ENCODE data around the gene SFXN5.

SFXN5 gene

DNA sequence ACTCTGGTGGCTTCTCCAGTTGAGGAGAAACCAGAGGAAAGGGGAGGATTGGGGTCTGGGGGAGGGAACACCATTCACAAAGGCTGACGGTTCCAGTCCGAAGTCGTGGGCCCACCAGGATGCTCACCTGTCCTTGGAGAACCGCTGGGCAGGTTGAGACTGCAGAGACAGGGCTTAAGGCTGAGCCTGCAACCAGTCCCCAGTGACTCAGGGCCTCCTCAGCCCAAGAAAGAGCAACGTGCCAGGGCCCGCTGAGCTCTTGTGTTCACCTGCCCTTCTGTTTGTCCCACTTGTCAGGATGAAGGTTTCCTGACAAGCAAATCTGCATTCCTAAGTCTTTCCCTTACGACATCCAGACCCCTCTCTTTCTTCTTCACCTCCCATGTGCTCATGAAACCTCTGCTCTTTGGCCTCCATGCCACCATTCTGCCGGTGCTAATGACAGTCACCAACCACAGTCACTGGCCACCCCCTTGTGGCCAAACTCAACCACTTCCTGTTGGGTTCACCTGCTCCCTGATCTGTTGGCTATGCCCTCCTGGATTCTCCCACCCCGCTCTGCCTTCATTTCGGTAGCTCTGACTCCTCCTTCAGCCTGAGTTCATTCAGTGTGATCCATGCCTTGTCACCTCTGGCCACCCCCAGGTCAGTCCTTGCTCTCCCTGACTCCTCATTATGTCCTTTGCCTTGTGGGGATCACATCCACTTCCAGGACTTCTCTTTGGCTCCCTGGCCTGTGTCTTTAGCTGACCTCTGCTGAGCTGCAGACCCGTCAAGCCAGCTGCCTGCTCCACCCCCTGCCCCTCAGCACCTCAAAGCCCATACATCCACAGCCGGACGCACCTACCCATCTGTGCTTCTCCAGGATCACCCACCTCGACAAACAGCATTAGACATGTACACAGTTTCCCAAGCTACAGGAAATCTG, 136.6 kb downstream of the SFXN5 start:
- no peak for DNase-seq

DNA sequence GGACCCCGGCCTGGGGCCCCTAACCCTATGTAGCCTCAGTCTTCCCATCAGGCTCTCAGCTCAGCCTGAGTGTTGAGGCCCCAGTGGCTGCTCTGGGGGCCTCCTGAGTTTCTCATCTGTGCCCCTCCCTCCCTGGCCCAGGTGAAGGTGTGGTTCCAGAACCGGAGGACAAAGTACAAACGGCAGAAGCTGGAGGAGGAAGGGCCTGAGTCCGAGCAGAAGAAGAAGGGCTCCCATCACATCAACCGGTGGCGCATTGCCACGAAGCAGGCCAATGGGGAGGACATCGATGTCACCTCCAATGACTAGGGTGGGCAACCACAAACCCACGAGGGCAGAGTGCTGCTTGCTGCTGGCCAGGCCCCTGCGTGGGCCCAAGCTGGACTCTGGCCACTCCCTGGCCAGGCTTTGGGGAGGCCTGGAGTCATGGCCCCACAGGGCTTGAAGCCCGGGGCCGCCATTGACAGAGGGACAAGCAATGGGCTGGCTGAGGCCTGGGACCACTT, 137.8 kb downstream of the SFXN5 start:
- no peak for DNase-seq

DNA sequence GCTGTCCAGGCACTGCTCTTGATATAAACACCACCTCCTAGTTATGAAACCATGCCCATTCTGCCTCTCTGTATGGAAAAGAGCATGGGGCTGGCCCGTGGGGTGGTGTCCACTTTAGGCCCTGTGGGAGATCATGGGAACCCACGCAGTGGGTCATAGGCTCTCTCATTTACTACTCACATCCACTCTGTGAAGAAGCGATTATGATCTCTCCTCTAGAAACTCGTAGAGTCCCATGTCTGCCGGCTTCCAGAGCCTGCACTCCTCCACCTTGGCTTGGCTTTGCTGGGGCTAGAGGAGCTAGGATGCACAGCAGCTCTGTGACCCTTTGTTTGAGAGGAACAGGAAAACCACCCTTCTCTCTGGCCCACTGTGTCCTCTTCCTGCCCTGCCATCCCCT, 138.3 kb downstream of the SFXN5 start:
- no peak for DNase-seq

DNA sequence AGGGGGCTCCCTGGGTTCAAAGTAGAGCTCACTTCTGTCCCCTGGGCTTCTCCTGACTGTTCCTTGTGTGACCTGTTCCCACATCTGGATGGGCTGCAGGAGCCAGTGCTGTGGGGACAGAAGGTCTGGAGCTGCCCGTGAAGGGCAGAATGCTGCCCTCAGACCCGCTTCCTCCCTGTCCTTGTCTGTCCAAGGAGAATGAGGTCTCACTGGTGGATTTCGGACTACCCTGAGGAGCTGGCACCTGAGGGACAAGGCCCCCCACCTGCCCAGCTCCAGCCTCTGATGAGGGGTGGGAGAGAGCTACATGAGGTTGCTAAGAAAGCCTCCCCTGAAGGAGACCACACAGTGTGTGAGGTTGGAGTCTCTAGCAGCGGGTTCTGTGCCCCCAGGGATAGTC, 138.7 kb downstream of the SFXN5 start:
- no peak for DNase-seq

DNA sequence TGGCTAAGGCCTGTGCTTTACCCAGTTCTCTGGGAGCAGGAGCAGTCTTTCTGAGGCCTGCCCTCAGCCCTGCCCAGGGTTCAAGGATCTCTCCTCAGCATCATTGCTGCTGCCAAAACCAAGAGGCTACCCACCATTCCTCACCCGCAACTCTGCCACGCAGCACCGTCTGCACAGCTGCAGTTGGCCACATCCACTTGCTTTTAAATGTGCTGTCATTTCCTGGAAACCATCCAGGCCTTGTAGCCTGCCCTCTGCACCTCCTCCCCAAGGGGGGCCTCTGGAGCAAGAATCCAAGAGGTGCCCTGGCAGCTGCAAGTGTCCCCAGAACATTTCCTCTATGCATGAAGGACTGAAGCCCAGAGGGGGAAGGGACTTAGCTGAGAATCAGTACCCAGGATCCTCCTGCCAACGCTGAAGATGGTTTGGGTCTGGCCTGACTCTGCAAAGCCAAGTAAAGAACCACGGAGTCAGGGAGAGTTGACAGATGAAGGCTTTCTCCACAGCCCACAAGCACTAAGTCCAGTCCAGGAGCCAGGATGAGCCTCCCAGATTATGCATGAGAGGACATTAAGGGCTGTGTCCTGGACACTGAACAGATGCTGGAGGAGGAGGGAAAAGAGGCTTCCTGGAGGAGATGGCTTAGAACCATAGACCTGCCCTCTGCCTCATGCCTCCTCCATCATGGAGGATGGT, 139.3 kb downstream of the SFXN5 start:
- DNase-seq, result no peak

DNA sequence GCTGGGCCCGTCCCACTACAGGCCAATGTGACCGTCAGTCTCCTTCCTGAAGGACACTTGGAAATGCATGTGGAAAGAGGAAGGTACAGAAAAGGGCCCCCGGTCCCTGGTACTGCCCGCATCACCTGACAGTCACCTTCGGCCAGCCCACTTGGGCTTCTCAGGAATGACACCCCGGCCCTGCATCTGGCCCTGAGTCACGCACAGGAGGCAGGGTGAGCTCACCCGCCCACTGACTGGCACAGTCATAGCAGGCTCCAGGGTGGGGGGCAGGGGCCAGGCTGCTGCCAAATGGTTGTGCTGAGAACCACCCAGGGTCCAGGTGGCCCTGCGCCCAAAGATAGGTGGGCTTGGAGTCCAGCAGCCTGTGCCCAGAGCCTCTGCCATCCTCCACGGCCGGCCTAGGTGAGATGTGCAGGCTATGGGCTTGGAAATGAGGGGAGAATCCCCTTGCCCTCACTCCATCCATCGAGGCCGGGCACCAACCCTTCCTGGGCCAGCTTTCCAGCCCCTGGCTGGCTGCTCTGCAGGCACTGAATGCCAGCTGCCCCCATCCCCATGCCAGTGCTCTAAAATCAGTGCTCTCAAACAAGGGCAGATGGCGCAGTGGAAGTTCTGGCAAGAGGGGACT, 140.1 kb downstream of the SFXN5 start:
- DNase-seq, result no peak

DNA sequence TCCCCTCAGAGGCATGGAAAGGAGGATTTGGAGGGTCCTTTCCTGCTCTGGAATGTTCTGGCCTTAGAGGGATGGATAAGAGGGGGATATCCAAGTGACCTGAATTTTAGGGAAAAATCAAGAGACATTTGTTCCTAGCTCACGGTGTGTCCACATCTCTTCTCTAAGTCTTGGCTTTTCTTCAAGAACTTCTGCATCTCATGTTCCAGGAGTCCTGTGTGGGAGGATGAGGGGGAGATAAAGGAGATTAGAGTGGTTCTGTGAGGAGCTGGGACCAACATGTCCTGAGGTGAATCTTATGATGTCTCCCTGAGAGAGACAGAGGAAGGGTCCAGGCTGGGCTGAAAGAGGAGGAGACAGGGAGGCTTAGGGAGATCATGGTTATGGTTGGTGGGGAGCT, 142.5 kb downstream of the SFXN5 start:
- no peak for DNase-seq

DNA sequence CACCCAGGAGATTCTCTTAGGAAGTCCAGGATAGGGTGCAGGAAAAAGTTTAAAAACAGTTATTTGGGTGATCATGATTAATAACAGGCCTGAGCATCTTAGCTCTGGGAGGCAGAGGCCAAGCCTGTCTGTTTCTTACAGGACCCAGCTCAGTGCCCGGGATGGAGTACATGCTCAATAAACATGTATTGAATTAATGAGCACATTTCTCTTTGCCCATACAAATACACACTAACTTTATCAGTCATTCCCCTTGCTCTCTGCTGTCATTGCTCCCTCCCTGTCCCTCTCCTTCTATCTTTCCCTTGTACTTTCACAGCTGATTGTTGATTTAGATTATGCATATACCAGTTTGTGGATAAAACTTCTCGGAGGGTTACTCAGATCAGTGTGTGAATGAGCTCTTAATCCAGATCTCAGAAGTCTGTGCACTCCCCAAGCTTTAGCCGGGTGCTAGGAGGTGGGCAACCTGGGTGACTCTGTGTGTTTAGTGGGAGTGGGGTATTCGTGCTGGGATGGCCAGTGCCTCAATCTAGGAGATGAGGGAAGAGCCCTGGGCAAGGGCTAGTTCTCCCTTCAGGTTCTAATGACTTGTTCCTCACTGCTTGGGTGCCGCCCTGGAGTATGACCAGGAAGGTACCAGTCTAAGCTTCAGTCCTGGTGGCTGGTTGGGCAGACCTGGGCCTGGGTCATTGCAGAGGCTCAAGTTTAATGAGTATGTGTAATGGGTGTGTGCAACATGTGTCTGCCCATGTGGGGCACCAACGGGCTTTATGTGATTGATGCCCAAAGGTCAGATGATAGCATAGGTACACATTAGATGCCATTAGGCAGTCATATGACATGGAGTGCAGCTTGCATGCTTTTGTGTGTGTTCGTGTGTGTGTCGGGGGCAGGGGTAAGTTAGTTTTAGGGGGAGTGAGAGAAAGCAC, 143.6 kb downstream of the SFXN5 start:
- no peak for DNase-seq

DNA sequence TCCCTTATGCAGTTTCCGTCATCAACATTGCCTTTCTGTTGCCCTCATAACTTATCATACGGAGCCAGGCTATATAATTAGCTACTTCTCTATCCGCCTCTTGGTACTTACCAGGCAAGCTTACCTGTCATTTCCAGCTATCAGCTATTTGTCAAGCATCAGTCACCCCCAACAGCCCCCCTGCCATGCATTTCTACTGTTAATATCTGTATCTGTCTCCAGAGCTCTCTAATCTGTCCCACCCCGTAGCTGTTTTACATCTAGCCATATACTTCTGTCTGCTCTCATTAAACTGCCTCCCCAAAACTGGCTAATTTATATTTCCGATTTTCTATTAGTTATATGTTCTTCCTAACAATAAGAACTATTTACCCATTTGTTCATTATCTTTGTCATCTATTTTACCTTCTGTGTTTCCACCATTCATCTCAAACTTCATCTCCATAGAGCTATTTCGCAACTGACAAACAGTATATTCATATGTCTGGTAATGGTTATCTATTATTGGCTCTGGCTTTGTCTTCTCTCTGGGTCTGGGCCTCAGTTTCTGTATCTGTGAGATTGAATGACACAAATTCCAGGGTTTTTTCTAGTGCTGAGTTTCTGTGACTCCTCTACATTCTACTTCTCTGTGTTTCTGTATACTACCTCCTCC, 144.6 kb downstream of the SFXN5 start:
- no peak for DNase-seq

DNA sequence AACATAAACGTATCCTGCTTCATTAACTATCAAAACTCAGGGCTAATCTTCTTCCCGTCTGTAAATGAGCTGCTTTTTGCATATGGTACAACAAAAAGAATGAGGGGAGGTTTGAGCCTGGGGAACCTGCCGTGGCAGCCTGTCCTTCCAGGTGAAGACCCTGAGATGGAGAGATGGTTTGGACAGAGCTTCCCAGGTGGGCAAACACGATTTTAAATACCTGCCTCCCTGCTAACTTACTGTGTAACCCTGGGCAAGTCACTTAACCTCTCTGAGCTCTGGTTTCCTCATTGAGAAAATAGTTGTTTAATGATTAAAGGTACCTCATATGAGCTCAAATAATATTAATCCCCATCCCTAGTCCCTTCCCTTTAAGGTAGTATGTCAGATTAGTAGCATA, 145.1 kb downstream of the SFXN5 start:
- no peak for DNase-seq

DNA sequence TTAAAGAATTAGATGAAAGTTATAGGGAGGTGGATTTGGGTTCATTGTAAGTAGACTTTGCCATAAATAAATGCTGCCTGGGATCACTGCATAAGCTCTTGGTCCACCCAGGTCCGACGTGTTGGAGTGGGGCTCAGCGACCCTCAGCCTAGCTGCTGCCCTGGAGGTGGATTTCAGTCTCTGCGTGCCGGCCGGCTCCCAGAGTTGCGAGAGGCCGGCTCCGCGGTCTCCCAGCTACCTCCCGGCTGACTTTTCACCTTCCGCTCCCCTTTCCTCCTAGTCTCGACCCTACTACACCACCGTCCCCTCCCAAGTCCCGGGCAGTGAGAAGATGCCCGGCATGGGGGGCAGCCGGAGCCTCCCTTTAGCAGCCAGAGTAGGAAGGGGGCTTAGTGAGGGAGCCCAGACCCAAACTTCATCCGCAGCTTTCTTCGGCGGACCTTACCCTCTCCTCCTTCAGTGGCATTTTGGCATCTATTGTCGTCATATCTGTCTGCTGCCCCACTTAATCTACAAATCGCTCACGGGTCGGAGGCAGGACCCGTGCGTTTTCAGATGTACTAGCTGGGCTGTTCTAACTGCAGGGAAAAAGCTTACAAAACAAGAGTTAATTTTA, 146.1 kb downstream of the SFXN5 start:
- no peak for DNase-seq

DNA sequence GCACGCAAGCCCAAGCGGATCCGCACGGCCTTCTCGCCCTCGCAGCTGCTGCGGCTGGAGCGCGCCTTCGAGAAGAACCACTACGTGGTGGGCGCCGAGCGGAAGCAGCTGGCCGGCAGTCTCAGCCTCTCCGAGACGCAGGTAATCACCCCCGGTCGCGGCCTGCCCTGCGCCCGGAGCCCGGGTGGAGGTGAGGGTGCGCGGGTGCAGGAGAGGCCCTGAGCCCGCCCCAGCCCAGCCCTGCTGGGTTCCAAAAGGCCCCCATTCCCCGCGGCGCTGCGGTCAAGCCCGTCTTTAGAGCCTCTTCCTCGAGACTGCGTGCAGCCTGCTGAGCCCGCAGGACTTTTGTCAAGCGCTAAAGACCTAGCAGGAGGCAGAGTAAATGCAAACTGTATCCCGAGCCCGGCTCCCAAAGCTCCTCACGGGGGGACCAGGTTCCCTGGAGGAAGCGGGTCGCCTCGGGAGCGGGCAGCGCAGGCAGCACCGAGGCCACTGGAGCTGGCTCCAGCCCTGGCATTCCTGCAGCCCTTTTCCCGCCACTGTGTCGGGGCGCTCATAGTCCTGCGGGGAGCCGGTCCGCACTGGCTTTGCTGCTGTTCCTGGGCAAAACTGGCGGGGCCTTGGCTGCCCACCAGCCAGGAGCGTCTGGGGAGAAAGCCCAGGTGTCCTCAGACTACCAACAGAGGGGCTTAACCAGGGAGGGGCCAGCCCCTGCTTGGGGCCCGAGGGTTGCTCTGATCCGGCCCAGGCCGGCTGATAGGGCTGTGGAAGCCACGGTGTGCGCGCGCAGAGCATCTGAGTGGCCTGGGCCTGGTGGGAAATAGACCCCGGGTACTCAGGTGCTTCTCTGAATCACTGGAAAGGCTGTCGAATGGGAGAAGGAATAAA, 146.9 kb downstream of the SFXN5 start:
- DNase-seq, result no peak

DNA sequence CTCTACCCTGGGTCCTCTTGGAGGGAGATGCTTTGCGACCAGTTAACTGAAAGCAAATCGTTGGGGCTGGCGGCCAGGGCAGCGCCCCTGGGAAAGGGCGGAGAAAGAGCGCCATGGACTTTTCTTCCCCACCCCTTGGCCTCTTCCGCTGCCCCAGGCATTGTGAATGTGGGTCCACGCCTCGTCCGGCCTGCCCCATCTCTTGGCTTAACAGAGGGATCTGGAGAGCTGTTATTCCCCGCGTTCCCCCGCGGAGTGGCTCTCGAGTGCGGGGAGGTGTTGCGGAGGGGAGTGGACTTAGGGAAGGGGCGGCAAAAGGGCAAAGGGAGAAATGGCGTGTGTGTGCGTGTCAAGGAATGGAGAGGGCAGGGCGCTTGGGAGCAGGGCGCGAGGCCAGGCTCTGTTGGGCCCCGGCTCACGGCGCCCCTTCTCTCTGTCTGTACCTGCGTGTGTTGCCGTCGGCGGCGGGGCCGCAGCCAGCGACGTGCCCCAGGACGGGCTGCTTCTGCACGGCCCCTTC, 147.6 kb downstream of the SFXN5 start:
- no peak for DNase-seq

DNA sequence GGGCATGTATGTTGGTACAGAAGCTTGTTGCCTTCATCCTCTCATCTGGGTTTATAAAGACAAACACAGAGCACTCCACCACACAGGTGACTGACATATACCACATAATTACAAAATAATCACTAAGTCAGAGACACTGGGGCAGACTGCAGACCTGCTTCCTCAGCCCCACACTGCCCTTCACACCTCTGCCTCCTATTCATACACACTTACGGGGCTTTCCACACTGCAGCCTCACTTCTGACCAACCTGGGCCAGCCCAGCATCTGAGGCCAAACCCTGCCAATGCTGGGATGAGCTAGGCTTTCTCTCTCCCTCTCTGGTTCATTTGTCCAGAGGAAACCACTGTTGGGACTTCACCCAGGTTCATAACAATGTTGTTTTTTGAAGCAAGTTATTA, 149.7 kb downstream of the SFXN5 start:
- DNase-seq, result no peak

DNA sequence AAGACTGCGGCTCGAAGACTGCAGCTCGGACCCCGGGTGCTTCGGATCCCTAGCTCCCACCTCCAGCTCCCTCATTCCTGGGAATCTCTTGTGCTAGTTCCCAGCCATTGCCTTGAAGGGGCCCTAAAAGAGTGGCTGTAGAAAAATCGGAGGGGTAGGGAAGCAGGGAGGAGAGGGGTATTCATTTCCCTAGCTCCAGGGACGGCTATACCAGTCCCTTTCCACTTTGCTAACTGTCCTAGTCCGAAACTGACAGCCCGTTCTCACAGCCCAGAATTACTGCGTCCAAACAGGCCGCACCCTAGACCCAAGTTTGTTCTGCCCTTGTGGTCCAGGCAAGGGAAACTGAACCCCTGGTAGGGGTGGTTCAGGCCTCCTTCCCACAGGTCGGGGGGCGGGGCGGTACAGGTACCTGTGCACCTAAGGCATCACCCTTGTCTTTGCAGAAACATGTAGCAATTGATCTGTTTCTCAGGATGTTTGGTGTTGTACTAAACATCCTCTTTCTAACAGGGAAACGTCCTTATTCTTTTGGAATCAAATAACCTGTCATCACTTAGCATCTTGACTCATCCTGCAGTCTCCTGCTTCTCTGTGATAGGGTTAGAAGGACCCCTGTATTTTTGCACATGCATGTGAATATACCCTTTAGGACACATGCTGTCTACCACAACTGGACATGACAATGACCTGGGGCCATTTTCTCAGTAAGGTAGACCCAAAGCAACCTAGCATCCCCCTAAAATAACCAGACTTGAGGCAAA, 150.2 kb downstream of the SFXN5 start:
- no peak for DNase-seq

DNA sequence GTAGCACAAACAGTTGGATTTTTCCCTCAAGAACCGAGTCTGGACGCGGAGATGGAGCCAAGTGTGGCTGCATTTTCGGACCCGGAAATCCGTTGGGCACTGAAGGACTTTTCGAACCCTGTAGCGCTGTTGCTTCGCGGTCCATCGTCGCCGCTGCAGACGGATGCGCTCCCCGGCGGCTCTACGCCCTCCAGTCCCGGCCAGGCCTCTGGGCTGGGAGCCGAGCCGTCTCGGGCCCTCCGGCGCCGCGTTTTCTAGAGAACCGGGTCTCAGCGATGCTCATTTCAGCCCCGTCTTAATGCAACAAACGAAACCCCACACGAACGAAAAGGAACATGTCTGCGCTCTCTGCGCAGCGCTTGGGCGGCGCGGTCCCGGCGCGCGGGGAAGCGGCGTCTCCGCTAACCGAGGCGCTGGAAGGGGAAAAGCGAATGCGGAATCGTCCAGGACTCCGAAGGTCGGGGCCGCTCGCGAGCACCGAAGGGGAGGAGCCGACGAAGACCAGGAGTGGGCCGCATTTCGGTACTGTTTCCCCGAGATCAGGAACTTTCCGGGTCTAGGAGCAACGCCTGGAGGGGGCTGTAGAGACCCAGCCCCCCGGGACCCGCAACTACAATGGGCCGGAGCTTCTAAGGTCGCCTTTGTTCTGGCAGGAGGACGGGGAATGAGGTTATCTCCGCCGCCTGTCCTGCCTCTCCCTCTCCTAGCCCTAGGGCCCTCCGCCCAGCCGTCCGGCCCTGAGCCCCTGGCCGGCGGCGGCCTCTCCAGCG, 151.0 kb downstream of the SFXN5 start:
- DNase-seq, result no peak

DNA sequence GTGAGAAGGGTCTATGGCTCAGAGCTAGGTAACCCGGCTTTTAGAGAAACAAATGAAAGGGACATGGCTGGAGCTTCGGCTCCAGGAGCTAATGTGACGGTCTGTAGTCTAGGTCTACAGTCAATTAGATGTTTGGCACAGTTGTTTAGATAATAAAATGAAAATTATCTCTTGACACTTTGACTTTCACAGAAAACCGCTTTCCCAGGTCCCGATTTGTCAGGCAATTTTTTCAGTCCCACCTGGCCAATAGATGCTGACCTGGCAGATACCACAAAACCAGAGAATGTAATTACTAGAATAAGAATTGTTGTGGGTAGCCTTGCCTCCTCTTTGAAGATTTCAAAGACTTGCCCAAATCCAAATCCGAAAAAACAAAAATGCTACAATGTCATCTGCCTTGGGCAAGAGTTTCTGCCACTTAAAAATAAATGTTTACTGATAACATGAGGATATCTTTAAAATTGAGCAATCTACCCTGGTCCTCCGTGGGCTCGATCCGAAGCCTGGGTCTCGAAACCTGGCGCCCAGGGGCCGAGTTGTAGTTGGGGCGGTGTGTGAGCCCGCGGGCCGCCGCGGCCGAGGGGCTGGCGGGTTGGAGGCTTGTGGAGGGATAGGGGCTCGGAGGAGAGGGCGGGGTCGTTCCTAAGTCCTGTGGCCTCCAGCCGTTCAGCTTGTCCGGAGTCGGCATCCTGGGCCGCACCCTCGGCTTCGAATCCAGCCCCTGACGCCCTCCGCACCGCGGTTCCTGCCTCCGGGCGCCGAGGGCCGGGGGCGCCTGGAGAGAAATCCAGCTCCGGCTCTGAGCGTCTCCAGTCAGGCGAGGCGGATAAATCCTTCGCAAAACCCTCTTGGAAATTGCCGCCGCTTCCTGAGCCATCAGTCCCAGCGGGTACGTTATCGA, 151.8 kb downstream of the SFXN5 start:
- no peak for DNase-seq
